PC-9 (cell line): ENCODE results near the gene SRY.

Experiments
- EZH2 ChIP-seq: fragments of 200-600 bp; sonication (generic); IDR thresholded peaks from 2 replicates; pipeline ENCODE4 v1.8.0; 2017; ENCODE audit warnings: antibody characterized with exemption, low read depth
- TF ChIP-seq, protein P1 (sequence below): fragments of 200-600 bp; sonication (generic); conservative IDR thresholded peaks from 2 replicates; pipeline ENCODE4 v1.6.1; 2017; ENCODE audit warnings: mixed run types, antibody characterized with exemption, mild to moderate bottlenecking, moderate library complexity

GRCh38 chrY:2800246-2800645, 12.8 kb upstream of the SRY start:
- TF ChIP-seq, protein P1, sequence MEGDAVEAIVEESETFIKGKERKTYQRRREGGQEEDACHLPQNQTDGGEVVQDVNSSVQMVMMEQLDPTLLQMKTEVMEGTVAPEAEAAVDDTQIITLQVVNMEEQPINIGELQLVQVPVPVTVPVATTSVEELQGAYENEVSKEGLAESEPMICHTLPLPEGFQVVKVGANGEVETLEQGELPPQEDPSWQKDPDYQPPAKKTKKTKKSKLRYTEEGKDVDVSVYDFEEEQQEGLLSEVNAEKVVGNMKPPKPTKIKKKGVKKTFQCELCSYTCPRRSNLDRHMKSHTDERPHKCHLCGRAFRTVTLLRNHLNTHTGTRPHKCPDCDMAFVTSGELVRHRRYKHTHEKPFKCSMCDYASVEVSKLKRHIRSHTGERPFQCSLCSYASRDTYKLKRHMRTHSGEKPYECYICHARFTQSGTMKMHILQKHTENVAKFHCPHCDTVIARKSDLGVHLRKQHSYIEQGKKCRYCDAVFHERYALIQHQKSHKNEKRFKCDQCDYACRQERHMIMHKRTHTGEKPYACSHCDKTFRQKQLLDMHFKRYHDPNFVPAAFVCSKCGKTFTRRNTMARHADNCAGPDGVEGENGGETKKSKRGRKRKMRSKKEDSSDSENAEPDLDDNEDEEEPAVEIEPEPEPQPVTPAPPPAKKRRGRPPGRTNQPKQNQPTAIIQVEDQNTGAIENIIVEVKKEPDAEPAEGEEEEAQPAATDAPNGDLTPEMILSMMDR = no peak
- no peak for TF ChIP-seq EZH2
